RWPE2 (cell line): ENCODE results near the gene ATP5MC2.

ENCODE experiments used
- ATAC-seq: fragments of 200-7000 bp; cut with Tn5 transposase; 3 replicates; pipeline ENCODE4 v1.9.1; 2021; ENCODE audit warnings: low read depth
- DNase-seq: peaks from one replicate; pipeline ENCODE4 v3.0.0-alpha.2; 2020; ENCODE audit warnings: low spot score
- H3K27ac ChIP-seq: fragments of 450-650 bp; 2 replicates; pipeline ENCODE4 v1.5.1; 2017; ENCODE audit warnings: mild to moderate bottlenecking; ENCODE audit not compliant: poor library complexity, severe bottlenecking
- H3K27me3 ChIP-seq: fragments of 250-450 bp; sonication (Bioruptor Pico); 2 replicates; pipeline ENCODE4 v1.5.1; 2021; ENCODE audit warnings: mild to moderate bottlenecking, moderate library complexity; ENCODE audit not compliant: insufficient read depth, poor library complexity, severe bottlenecking
- H3K36me3 ChIP-seq: fragments of 250-450 bp; sonication (Bioruptor Pico); 2 replicates; pipeline ENCODE4 v1.5.1; 2020; ENCODE audit warnings: low read depth, mild to moderate bottlenecking, moderate library complexity
- H3K4me1 ChIP-seq: fragments of 250-450 bp; sonication (Bioruptor Pico); 2 replicates; pipeline ENCODE4 v1.5.1; 2021; ENCODE audit warnings: mild to moderate bottlenecking, moderate library complexity; ENCODE audit not compliant: insufficient read depth, poor library complexity, severe bottlenecking
- H3K4me3 ChIP-seq: fragments of 250-450 bp; sonication (Bioruptor Pico); 2 replicates; pipeline ENCODE4 v1.5.1; 2021; ENCODE audit warnings: mild to moderate bottlenecking, moderate library complexity; ENCODE audit not compliant: severe bottlenecking
- H3K9me3 ChIP-seq: fragments of 250-450 bp; sonication (Bioruptor Pico); 2 replicates; pipeline ENCODE4 v1.5.1; 2021; ENCODE audit warnings: mild to moderate bottlenecking, moderate library complexity; ENCODE audit not compliant: severe bottlenecking
- TF ChIP-seq, protein P1 (sequence below): fragments of 450-650 bp; IDR thresholded peaks from one replicate; pipeline ENCODE4 v1.5.1; 2017; ENCODE audit warnings: mild to moderate bottlenecking, moderate library complexity; ENCODE audit not compliant: poor library complexity, severe bottlenecking

Gene ATP5MC2

DNA sequence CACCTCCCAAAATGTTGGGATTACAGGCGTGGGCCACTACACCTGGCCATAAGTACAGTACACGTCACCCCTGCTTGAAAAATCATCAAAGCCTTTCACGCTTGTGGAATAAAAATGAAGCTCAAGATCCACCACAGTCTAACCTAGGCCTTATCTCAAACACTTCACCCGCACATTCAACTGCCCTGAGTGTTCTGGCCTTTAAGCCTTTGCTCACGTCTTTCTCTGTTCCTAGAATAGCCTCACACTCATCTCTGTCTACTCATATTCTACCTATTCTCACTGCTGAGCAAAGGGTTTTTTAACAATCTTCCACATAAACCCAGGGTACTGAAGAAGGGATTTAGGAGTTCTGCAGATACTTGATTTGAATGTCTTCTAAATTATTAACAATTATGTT is 41.4 kb upstream of the ATP5MC2 start:
- Histone ChIP-seq H3K36me3 (no peaks in the 10 kb centered on the region), H3K9me3 (no peaks in the 10 kb centered on the region), H3K4me3 (no peak overlapping the region), H3K27me3 (no peaks in the 10 kb centered on the region), H3K4me1 (no peaks in the 10 kb centered on the region), H3K27ac (no peak overlapping the region)
- TF ChIP-seq, protein P1, sequence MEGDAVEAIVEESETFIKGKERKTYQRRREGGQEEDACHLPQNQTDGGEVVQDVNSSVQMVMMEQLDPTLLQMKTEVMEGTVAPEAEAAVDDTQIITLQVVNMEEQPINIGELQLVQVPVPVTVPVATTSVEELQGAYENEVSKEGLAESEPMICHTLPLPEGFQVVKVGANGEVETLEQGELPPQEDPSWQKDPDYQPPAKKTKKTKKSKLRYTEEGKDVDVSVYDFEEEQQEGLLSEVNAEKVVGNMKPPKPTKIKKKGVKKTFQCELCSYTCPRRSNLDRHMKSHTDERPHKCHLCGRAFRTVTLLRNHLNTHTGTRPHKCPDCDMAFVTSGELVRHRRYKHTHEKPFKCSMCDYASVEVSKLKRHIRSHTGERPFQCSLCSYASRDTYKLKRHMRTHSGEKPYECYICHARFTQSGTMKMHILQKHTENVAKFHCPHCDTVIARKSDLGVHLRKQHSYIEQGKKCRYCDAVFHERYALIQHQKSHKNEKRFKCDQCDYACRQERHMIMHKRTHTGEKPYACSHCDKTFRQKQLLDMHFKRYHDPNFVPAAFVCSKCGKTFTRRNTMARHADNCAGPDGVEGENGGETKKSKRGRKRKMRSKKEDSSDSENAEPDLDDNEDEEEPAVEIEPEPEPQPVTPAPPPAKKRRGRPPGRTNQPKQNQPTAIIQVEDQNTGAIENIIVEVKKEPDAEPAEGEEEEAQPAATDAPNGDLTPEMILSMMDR, result no peak
- no peak for ATAC-seq
- DNase-seq, result no peak

GRCh38 chr12:53714004-53714403 is 38.1 kb upstream of the ATP5MC2 start:
- DNase-seq (no peak), ATAC-seq (no peak)
- Histone ChIP-seq H3K4me3 (no peak overlapping the region), H3K27ac (no peak overlapping the region), H3K27me3 (peaks cover 3% of the 10 kb centered on the region), H3K36me3 (no peaks in the 10 kb centered on the region), H3K4me1 (no peaks in the 10 kb centered on the region), H3K9me3 (no peaks in the 10 kb centered on the region)
- TF ChIP-seq, protein P1, result no peak

GRCh38 chr12:53713516-53713915 is 37.6 kb upstream of the ATP5MC2 start:
- TF ChIP-seq, protein P1, result no peak
- H3K36me3 ChIP-seq, result no peaks in the 10 kb centered on the region
- DNase-seq (no peak), ATAC-seq (no peak)
- H3K4me1 ChIP-seq, result no peaks in the 10 kb centered on the region
- H3K27ac ChIP-seq, result no peak overlapping the region
- no peak overlapping the region for H3K4me3 ChIP-seq
- H3K9me3 ChIP-seq, result no peaks in the 10 kb centered on the region
- peaks cover 4% of the 10 kb centered on the region for H3K27me3 ChIP-seq

DNA sequence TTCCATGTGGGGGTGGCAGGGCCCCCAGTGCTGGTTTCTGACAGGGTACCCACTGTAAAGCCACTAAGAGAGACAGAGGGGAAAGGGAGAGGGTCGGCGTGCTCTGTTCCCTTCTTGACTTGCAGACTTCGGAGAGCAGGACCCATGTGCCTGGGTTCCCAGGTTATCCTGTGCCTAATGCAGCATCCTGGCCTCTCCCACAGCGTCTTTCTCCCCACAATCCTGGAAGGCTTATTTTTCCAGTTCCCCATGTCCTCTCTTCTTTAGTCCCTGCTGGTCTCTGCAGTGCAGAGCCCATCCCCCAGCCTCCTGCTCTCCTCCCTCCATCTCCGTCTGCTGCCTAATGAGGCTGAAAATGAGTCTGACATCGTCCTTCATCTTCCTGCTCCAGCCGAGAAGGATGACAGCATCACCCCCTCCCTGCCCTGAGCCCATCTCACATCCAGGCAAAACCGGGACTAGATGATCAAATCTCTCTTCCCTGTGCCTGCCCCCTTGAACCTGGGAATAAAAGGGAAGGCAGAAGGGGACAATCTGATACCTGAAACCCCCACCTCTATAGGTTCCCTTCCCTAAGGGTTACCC is 36.3 kb upstream of the ATP5MC2 start:
- DNase-seq (no peak), ATAC-seq (no peak)
- no peak overlapping the region for H3K4me3 ChIP-seq
- no peaks in the 10 kb centered on the region for H3K4me1 ChIP-seq
- H3K27ac ChIP-seq, result no peak overlapping the region
- TF ChIP-seq, protein P1, result no peak
- peaks cover 6% of the 10 kb centered on the region for H3K27me3 ChIP-seq
- no peaks in the 10 kb centered on the region for H3K9me3 ChIP-seq
- H3K36me3 ChIP-seq, result no peaks in the 10 kb centered on the region

DNA sequence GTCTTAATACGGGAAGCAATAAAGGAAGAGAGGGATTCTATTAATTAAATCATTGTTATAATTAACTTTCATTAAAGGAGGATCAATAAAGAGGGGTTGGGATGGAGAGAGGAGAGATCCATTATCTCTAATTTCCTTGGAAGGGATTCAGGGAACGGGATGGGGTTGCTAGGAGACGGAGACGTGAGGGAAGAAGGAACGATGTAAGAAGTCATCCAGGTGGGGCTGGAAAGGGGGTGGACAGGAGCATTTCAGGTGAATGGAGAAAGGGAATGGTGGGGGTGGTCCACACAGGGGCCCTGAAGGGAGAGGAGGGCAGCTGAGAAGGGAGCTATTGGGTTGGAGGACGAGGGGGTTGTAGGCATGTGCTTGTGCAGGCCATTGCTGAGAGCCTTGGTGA is 34.2 kb upstream of the ATP5MC2 start:
- no peaks in the 10 kb centered on the region for H3K36me3 ChIP-seq
- H3K27me3 ChIP-seq, result peaks cover 6% of the 10 kb centered on the region
- TF ChIP-seq, protein P1, result no peak
- no peak for ATAC-seq
- H3K4me1 ChIP-seq, result no peaks in the 10 kb centered on the region
- no peak overlapping the region for H3K27ac ChIP-seq
- no peaks in the 10 kb centered on the region for H3K9me3 ChIP-seq
- no peak for DNase-seq
- no peak overlapping the region for H3K4me3 ChIP-seq
